Upper lobe of left lung (tissue), 6 donors: ENCODE measurements around the gene ARID1B. TPM values are rescaled to one million over a fixed set of nuclear protein-coding genes. Genes with fewer than 3 reads are reported as not detected.

Source experiments
- ATAC-seq, 2 donors: fragments of 200-7000 bp; cut with Tn5 transposase; one replicate each; pipeline ENCODE4 v1.9.1; 2022; ENCODE audit warnings: mild to moderate bottlenecking in 2 of 2, moderate library complexity in 2 of 2; ENCODE audit not compliant: low FRiP score in 2 of 2
- DNase-seq, 2 donors: peaks; one replicate each; pipeline ENCODE4 v3.0.0-alpha.2; 2019 to 2020
- H3K27ac ChIP-seq, 4 donors: fragments of 200-600 bp; sonication (generic); one replicate each; pipeline ENCODE4 v1.5.1; 2016 to 2019
- H3K27me3 ChIP-seq, 4 donors: fragments of 200-600 bp; sonication (generic); one replicate each; pipeline ENCODE4 v1.5.1; 2017 to 2019
- H3K36me3 ChIP-seq, 4 donors: fragments of 200-600 bp; sonication (generic); one replicate each; pipeline ENCODE4 v1.5.1; 2016 to 2019
- H3K4me1 ChIP-seq, 4 donors: fragments of 200-600 bp; sonication (generic); one replicate each; pipeline ENCODE4 v1.5.1; 2018 to 2019
- H3K4me3 ChIP-seq, 4 donors: fragments of 200-600 bp; sonication (generic); one replicate each; pipeline ENCODE4 v1.5.1; 2017 to 2019; ENCODE audit warnings: mild to moderate bottlenecking in 2 of 4, moderate library complexity in 1 of 4
- H3K9me3 ChIP-seq, 4 donors: fragments of 200-600 bp; sonication (generic); one replicate each; pipeline ENCODE4 v1.5.1; 2018 to 2019
- EP300 ChIP-seq, 4 donors: sonication (generic); formaldehyde crosslinking; IDR thresholded peaks; one replicate each; pipeline ENCODE4 v1.5.1; 2017; ENCODE audit warnings: antibody characterized with exemption in 4 of 4, control low read depth in 2 of 4
- POLR2A ChIP-seq, 4 donors: fragments of 450-650 bp; IDR thresholded peaks; one replicate each; pipeline ENCODE4 v1.5.1; 2016 to 2017; ENCODE audit warnings: antibody characterized with exemption in 4 of 4, mild to moderate bottlenecking in 2 of 4
- POLR2AphosphoS5 ChIP-seq, 2 donors: sonication (generic); formaldehyde crosslinking; IDR thresholded peaks; one replicate each; pipeline ENCODE4 v1.5.1; 2017; ENCODE audit warnings: antibody characterized with exemption in 2 of 2
- WGBS, 2 donors: methylation state at CpG; one replicate each; pipeline ENCODE4 v1.1.5; 2017 to 2018; 5-methylcytosine and 5-hydroxymethylcytosine counted together
- total RNA-seq, 6 donors: library from RNA; depleted of rRNA in 4 of 6; stranded (reverse); fragments of >200 nt in 4 of 6; gene quantifications; one replicate each; pipeline versions ENCODE4 v1.1.0 to v1.2.1, GENCODE V29; 2016 to 2021
- TF ChIP-seq, protein P1 (sequence below), 6 experiments: fragments of 450-650 bp in 4 of 6; fragments of 200-600 bp in 2 of 6; sonication (generic) in 2 of 6; IDR thresholded peaks; one replicate each; pipeline ENCODE4 v1.5.1; 2016 to 2019; ENCODE audit warnings: antibody characterized with exemption in 6 of 6
- donor health status: DM: no; HTN: no; CAD: no; lungs with moderate emphysema.
- donor health status: DM: no; HTN: yes; CAD: no; lungs with severe emphysema.

ARID1B gene
- total RNA-seq, 6 donors from 2014 or later, result 66.4 to 168 (median 109) TPM

DNA sequence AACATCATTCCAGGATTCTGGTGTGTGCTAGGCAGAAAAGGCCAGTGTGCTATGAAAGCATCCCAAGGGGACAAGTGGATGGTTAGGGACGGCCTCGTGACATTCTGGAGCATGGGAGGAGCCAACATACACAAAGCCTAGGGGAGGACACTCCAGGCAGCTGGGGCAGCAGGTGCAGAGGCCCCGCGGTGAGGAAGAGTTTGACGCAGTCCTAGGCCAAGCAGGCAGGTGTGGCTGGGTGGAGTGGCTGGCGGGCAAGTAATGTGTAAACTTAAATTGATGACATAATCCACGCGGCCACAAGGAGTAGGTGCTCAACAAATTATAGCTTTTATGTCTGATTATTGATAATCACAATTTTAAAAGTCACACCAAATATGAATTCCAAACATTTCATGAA is 452.5 kb downstream of the ARID1B start:
- ATAC-seq, result no peak
- H3K27ac ChIP-seq, result no peak overlapping the region
- no peaks in the 10 kb centered on the region for H3K36me3 ChIP-seq
- peaks cover 0 to 3% (median under 1%) of the 10 kb centered on the region in 4 donors for H3K4me1 ChIP-seq
- DNase-seq, result no peak
- WGBS, 2 donors, result 78 to 81% methylated on average over 8 of the region's 8 CpGs
- H3K27me3 ChIP-seq, result peaks cover 0 to 1% (median 0%) of the 10 kb centered on the region in 4 donors
- TF ChIP-seq POLR2AphosphoS5 (IDR thresholded peaks at IDR 0.05) (no peak), POLR2A (IDR thresholded peaks at IDR 0.05) (no peak), EP300 (IDR thresholded peaks at IDR 0.05) (no peak)
- TF ChIP-seq, protein P1, sequence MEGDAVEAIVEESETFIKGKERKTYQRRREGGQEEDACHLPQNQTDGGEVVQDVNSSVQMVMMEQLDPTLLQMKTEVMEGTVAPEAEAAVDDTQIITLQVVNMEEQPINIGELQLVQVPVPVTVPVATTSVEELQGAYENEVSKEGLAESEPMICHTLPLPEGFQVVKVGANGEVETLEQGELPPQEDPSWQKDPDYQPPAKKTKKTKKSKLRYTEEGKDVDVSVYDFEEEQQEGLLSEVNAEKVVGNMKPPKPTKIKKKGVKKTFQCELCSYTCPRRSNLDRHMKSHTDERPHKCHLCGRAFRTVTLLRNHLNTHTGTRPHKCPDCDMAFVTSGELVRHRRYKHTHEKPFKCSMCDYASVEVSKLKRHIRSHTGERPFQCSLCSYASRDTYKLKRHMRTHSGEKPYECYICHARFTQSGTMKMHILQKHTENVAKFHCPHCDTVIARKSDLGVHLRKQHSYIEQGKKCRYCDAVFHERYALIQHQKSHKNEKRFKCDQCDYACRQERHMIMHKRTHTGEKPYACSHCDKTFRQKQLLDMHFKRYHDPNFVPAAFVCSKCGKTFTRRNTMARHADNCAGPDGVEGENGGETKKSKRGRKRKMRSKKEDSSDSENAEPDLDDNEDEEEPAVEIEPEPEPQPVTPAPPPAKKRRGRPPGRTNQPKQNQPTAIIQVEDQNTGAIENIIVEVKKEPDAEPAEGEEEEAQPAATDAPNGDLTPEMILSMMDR (IDR thresholded peaks at IDR 0.05), result no peak
- H3K9me3 ChIP-seq, result no peaks in the 10 kb centered on the region
- H3K4me3 ChIP-seq, result no peak overlapping the region

GRCh38 chr6:157230910-157231309 is 453.7 kb downstream of the ARID1B start:
- no peak for TF ChIP-seq POLR2A (IDR thresholded peaks at IDR 0.05)
- TF ChIP-seq, protein P1 (IDR thresholded peaks at IDR 0.05), result no peak
- TF ChIP-seq POLR2AphosphoS5 (IDR thresholded peaks at IDR 0.05), result no peak
- no peaks in the 10 kb centered on the region for H3K9me3 ChIP-seq
- peaks cover 9 to 12% (median 10%) of the 10 kb centered on the region in 4 donors for H3K4me1 ChIP-seq
- no peak overlapping the region for H3K27ac ChIP-seq
- ATAC-seq (no peak), DNase-seq (no peak)
- no peak overlapping the region for H3K4me3 ChIP-seq
- peaks cover 0 to 9% (median 6%) of the 10 kb centered on the region in 4 donors for H3K27me3 ChIP-seq
- H3K36me3 ChIP-seq, result no peaks in the 10 kb centered on the region
- WGBS, 2 donors, result 78 to 89% methylated on average over 4 to 9 of the region's 9 CpGs

DNA sequence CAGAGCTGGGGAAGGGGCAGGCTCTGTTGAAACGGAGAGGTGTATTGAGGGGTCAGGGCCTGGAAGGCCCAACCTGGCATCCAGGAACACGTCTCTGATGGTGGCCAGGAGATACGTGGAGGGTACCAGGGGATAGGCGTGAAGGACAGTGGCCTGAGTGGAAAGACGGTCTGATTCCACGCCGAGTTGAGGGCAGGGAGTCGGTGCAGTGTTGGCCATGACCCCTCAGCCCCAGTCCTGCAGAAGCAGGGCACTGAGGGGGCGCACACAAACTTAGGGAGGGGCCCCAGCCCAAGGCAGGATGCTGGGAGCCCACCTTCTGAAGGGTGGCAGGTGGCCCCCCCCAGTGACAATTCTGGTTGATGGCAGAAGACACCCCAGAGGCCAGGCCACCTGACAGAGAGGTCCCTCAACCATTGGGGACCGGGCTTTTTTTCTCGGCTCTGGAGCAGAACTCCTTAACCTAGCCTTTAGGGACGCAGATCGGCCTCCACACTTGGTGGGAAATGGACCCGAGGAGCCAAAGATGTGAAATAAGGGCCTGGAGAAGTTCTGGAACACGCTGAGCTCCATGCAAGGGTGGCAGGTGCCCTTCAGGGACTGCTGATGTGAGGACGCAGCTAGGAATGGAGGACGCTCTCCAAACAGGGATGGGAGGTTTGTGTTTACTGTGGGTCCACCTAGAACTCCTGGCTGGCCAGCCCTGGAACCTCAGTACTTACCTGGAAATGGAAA is 455.1 kb downstream of the ARID1B start:
- no peak for TF ChIP-seq EP300 (IDR thresholded peaks at IDR 0.05)
- TF ChIP-seq POLR2AphosphoS5 (IDR thresholded peaks at IDR 0.05), result no peak
- TF ChIP-seq, protein P1 (IDR thresholded peaks at IDR 0.05), result no peak
- no peak for TF ChIP-seq POLR2A (IDR thresholded peaks at IDR 0.05)
- DNase-seq, result no peak
- peaks cover 0 to 17% (median 13%) of the 10 kb centered on the region in 4 donors for H3K27me3 ChIP-seq

DNA sequence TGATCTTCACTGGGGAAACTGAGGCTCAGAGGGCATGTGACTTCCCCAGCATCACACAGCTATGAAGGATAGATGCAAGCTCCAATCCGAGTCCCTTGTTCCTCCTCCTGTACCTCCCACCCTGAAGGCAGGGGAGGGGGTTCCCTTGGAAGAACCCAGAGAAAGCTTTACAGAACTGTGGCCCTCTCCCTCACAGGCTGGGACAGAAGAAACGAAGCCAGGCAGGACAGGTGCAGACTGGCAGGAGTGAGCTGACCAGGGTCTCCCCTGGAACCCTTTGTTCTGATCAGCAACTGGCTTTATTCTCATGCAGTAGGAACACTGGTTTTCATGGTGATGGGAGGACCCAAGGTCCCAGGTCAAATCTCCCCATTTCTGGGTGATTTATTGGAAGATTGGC is 456.0 kb downstream of the ARID1B start:
- Histone ChIP-seq H3K36me3 (no peaks in the 10 kb centered on the region), H3K4me3 (no peak overlapping the region), H3K9me3 (no peaks in the 10 kb centered on the region), H3K27me3 (peaks cover 0 to 17% (median 13%) of the 10 kb centered on the region in 4 donors), H3K4me1 (peaks cover 17 to 22% (median 19%) of the 10 kb centered on the region in 4 donors), H3K27ac (no peak overlapping the region)
- TF ChIP-seq, protein P1 (IDR thresholded peaks at IDR 0.05), result no peak
- no peak for TF ChIP-seq EP300 (IDR thresholded peaks at IDR 0.05)
- no peak for TF ChIP-seq POLR2A (IDR thresholded peaks at IDR 0.05)
- TF ChIP-seq POLR2AphosphoS5 (IDR thresholded peaks at IDR 0.05), result no peak
- DNase-seq, result no peak
- 83 to 88% methylated on average over 2 of the region's 2 CpGs for WGBS, 2 donors
- ATAC-seq, result no peak

More for the DNA sequence above, 455.1 kb downstream of the ARID1B start:
- no peaks in the 10 kb centered on the region for H3K9me3 ChIP-seq
- no peak for ATAC-seq
- 92 to 94% methylated on average over 15 to 17 of the region's 17 CpGs for WGBS, 2 donors
- no peak overlapping the region for H3K27ac ChIP-seq
- H3K36me3 ChIP-seq, result no peaks in the 10 kb centered on the region
- H3K4me3 ChIP-seq, result no peak overlapping the region
- H3K4me1 ChIP-seq, result peaks cover 17 to 22% (median 19%) of the 10 kb centered on the region in 4 donors
